GM12878 (cell line): ENCODE results near the gene CD244.

Experiments
- CHD4 ChIP-seq: fragments of 200-600 bp; sonication (generic); IDR thresholded peaks from 2 replicates; pipeline ENCODE4 v1.6.1; 2016; ENCODE audit warnings: mild to moderate bottlenecking
- CTCF ChIP-seq, 3 experiments: IDR thresholded peaks in 2 of 3; conservative IDR thresholded peaks in 1 of 3; 2 replicates each; pipeline ENCODE4 v1.5.1; 2011; ENCODE audit warnings: low read depth in 3 of 3, low read length in 3 of 3, mild to moderate bottlenecking in 3 of 3, control low read depth in 2 of 3, moderate library complexity in 2 of 3, inconsistent platforms in 1 of 3, mixed read lengths in 1 of 3; ENCODE audit not compliant: control insufficient read depth in 2 of 3, insufficient read depth in 1 of 3; ENCODE audit errors: extremely low read depth in 1 of 3
- MTA2 ChIP-seq: fragments of 450-650 bp; IDR thresholded peaks from 2 replicates; pipeline ENCODE4 v1.6.1; 2016; ENCODE audit warnings: low read depth, mild to moderate bottlenecking, moderate library complexity
- POLR2AphosphoS5 ChIP-seq: IDR thresholded peaks from 2 replicates; pipeline ENCODE4 v1.6.1; 2011; ENCODE audit warnings: mild to moderate bottlenecking, low read length, inconsistent platforms
- SP1 ChIP-seq: IDR thresholded peaks from one replicate; pipeline ENCODE4 v1.6.1; 2011; ENCODE audit warnings: low read depth, low read length
- TAF1 ChIP-seq: IDR thresholded peaks from 2 replicates; pipeline ENCODE4 v1.6.1; 2011; ENCODE audit warnings: mild to moderate bottlenecking, low read depth, low read length, borderline replicate concordance
- ZBED1 ChIP-seq: IDR thresholded peaks from 2 replicates; pipeline ENCODE4 v1.6.1; 2016; ENCODE audit warnings: borderline replicate concordance

GRCh38 chr1:160882582-160882981, 19.9 kb upstream of the CD244 start:
- TF ChIP-seq ZBED1 = no peak
- TF ChIP-seq CTCF (IDR thresholded peaks at IDR 0.05 in 2 of 3, conservative IDR thresholded peaks at IDR 0.05 in 1 of 3; ENCODE audit: control insufficient read depth in 2 of 3, extremely low read depth in 1 of 3, insufficient read depth in 1 of 3, low read depth in 3 of 3, low read length in 3 of 3) = no peak
- TF ChIP-seq CHD4 = no peak
- TF ChIP-seq POLR2AphosphoS5 = no peak
- TF ChIP-seq MTA2 = no peak
- no peak for TF ChIP-seq TAF1
- TF ChIP-seq SP1 = no peak
